Cardiac fibroblast (primary cell): ENCODE results near the gene DCXR.

Experiments used
- DNase-seq, 2 donors: peaks; one replicate each; pipeline versions ENCODE4 v3.0.0 to v3.0.0-alpha.2; 2010; ENCODE audit warnings: low read depth in 2 of 2
- H3K4me3 ChIP-seq, 2 donors: replicated peaks in 1 of 2; 1 replicate in 1 of 2; 2 replicates in 1 of 2; pipeline ENCODE4 v1.5.1; 2011; ENCODE audit warnings: low read depth in 2 of 2, low read length in 2 of 2, mild to moderate bottlenecking in 2 of 2, moderate library complexity in 1 of 2
- TF ChIP-seq, protein P1 (sequence below): IDR thresholded peaks from one replicate; pipeline ENCODE4 v1.5.1; 2011; ENCODE audit warnings: low read depth, mild to moderate bottlenecking, low read length, inconsistent platforms

DCXR gene

GRCh38 chr17:82079001-82079677 is 41.6 kb upstream of the DCXR start:
- no peak for DNase-seq
- TF ChIP-seq, protein P1, sequence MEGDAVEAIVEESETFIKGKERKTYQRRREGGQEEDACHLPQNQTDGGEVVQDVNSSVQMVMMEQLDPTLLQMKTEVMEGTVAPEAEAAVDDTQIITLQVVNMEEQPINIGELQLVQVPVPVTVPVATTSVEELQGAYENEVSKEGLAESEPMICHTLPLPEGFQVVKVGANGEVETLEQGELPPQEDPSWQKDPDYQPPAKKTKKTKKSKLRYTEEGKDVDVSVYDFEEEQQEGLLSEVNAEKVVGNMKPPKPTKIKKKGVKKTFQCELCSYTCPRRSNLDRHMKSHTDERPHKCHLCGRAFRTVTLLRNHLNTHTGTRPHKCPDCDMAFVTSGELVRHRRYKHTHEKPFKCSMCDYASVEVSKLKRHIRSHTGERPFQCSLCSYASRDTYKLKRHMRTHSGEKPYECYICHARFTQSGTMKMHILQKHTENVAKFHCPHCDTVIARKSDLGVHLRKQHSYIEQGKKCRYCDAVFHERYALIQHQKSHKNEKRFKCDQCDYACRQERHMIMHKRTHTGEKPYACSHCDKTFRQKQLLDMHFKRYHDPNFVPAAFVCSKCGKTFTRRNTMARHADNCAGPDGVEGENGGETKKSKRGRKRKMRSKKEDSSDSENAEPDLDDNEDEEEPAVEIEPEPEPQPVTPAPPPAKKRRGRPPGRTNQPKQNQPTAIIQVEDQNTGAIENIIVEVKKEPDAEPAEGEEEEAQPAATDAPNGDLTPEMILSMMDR, result no peak
- no peak overlapping the region for H3K4me3 ChIP-seq

- DNase-seq, result no peak
- TF ChIP-seq, protein P1, result no peak
- H3K4me3 ChIP-seq, result no peak overlapping the region
Measured at GRCh38 chr17:82078433-82078832, 40.9 kb upstream of the DCXR start.

DNA sequence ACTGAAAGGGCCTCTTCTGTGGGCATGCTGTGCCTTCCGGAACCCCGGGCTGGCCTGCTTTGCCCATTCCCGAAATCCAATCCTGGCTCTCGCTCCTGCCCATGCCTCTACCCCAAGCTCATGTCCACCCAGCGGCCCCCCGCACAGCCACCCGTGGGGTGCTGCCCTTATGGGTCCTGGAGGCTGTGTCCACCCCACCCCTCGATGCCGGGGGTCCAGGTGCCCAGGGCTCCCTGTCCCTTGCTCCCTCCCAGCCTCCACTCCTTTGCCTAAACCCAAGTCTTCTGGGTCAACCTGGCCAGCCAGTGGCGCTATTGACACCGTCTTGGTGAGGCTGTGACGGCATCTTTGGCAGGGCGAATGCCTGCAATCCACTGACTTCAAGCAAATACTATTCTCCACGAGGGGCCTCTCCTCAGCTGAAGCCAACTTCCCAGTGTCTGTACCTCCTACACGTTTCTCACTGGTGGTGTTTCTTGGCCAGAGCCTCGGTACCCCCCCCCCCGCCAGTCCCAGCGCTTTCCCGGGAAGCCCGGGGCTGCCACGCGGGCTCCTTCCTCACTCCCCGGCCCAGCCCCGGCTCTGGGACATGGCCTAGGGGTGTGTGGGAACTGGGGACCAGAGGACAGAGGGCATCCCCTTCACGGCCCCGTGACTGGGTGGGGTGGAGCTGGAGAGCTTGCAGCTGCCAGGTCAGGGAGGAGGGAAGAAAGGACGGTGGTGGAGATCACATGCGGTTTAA is 40.3 kb upstream of the DCXR start:
- TF ChIP-seq, protein P1, result no peak
- DNase-seq, result peak in 1 of 2 donors; percentile 54
- H3K4me3 ChIP-seq, result no peak overlapping the region

DNA sequence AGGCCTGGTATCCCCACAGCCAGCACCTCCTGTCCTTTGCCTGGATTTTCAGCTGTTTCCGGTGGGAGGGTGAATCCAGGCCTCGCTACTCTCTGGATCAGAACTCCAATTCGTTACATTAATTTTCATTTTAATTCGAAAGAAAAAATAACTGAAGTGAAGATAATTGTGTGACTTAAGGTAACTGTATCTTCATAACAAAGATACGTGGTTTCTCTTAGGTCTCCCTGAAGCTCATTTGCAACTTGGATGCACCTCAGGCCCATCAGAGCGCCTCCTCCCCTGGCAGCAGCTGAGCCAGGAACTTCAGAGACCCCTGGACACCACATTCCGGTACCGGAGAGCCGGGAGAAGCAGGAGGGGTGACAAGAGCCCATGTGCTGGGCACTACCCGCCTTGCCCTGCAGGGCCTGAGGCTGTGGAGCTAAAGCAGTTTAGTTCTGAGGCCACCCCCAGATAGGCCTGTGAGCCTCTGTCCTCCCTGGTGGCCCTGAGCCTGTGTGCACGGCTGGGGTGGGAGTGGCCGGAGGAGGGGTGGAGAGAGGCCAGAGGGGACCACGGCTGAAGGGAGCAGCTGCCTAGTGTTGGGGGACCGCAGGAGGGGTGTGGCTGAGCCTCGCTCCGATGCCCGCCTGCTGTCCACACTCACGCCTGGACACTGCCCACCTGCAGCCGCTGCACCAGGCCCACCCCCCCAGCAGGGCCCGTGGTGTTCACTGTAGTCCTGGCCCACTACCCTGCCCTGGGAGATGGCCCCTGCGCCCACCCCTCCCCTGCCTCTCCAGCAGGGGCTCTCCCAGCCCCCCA is 39.5 kb upstream of the DCXR start:
- no peak for DNase-seq
- no peak overlapping the region for H3K4me3 ChIP-seq
- TF ChIP-seq, protein P1, result no peak

GRCh38 chr17:82076018-82076784 is 38.7 kb upstream of the DCXR start:
- TF ChIP-seq, protein P1, result no peak
- H3K4me3 ChIP-seq, result no peak overlapping the region
- DNase-seq, result no peak

DNA sequence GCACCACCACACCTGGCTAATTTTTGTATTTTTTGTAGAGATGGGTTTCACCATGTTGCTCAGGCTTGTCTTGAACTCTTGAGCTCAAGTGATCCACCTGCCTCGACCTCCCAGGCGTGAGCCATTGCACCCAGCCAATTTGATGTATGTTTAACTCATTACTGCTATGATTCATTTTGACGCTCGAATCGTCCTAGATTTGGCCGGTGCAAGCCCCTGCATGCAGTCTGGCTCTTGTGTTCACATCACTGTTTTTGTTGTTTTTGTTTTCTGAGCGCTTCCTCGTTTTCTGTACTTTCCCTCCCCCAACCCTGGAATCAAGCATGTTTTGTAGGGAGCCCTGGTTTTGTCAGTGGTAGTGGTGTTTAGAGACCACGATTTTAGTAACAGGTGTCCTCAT is 35.9 kb upstream of the DCXR start:
- DNase-seq, result no peak
- TF ChIP-seq, protein P1, result no peak
- no peak overlapping the region for H3K4me3 ChIP-seq
